NCI-H524 treated with DMSO at 0.1 percent for 48 hours (cell line): ENCODE data around the gene HOXB4.

ENCODE experiments used
- DNase-seq: peaks from one replicate; lab custom pipeline; 2025; lab: John Stamatoyannopoulos, UW

The HOXB4 gene

DNA sequence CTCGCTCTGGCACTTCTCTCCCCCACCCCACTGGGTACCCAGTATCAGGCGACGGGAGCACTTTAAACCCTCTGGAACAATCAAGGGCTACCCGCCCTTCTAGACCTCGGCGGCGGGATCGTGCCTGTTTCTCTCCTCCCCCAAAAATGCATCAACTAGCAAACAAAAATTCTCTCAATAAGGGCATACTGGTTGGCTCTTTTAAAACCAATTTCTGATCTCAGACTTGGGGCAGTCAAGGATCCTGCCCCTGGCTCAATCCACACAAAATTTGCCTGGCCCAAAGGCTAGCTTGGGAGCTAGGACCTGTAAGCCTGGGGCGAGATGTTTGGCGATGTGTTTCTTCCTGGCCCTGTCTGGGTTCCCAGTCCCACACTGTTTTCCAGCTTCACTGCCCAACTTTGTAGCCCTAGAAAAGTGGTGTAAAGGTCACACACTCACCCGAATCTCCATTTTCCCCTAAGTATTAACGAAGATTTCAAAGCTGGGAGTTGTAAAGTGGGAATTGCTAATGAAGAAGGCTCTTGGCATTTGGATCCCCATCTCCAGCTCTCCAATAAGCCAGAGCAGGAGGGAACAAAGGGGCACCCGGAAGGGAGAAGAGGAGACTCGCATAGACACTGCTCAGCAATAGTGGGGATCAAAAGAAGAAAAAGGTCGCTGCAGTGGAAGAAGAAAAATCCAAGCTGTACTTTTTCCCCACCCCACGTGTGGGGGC, 18.9 kb downstream of the HOXB4 start:
- DNase-seq: no peak

DNA sequence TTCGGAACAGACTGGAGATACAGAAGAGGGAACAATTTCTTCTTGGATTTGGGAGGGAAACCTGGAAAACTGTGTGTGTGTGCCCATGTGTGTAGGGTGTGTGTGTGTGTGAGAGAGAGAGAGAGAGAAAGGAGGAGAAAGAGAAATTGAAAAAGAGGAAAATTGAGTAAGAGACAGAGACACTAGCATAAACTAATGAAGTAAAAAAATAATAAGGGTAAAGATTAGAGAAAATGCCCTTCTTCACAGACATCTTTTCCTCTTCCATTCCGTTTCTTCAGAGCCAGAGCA, 19.4 kb downstream of the HOXB4 start:
- DNase-seq: no peak

DNA sequence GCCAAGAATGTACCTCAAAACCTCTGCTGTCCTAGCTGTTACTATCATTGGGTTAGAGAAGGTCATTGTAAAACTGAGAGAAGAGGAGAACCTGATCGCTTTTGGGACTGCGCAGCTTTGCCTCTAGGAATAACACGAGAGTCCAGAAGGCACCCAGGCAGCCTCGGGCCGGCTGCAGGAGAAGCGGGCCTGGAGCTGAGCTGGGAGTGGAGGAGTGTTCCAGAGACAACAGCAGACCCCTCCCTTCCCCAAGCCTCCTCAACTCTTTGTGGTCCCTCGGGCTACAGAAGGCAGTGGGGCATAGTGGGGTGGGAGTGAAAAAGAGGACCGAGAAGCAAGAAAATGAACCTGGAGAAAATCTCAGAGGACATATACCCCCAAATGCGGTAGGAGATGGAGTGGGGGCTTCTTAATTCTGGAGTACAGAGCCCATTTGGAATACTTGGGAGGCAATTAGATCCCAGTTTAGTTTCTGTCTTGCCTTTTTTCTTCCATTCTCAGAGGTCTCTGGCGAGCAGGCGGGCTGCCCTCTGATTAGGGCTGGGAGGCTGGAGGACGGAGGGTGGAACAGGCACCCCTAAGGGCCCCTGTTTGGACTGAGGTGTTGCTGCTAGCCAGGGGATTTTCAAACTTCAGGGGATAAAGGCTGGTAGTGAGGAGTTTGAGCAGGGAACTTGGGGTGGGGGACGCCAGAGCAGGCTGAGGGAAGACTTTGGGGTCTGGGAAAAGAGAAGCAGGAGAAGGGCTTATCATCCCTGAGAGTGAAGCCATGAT, 19.9 kb downstream of the HOXB4 start:
- DNase-seq: no peak

DNA sequence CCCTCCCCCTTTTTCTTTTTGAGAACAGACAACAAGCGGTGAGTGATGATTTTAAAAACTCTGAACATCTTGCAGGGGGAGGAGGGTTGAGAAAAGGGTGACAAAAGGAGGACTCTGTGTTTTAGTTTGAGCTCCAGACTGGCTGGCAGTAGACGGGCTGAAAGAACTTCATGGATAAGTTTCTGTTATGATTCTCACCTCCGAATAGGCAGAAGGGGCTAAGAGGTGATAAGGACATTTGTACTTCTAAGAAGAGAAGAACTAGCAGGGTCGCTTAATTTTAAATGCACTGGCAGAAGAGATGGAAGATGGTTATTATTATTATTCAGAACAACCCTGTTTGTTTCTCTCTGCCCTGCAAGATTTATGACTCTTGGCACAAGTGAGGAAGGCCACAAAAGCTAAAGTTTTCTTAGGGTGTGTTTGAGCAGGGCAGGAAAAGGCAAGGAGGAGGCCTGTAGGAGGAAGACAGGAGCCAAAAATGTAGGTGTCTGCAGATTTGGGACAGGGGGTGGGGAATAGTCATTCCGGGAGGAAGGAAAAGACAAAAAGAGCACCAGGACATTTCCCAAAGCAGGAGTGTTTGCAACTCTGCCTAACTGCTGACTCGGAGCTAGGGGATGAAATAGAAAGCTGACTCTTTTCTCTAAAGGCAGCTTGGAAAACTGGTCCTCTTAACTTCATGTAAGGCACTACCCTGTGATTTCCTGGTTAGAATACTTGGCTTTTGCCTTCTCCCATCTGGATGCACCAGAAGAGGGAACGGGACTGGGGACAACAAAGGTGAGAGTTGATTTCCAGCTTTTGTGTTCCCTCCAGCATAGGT, 21.4 kb downstream of the HOXB4 start:
- no peak for DNase-seq

DNA sequence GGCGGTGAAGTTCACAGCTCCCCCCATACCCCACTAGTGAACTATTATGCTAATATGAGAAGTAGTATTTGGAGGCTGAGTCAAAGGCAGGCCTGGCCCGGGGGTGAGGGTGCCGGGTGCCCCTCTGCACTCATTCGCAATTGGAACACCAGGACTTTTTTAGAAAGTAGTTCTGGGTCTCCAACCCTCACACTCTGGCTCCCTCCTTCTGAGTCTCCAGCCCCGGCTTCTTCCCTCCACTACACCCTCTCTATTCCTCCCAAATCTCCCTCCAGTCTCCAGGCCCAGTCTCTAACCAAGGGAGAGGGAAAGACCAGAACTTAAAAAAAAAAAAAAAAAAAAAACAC, 21.9 kb downstream of the HOXB4 start:
- no peak for DNase-seq

DNA sequence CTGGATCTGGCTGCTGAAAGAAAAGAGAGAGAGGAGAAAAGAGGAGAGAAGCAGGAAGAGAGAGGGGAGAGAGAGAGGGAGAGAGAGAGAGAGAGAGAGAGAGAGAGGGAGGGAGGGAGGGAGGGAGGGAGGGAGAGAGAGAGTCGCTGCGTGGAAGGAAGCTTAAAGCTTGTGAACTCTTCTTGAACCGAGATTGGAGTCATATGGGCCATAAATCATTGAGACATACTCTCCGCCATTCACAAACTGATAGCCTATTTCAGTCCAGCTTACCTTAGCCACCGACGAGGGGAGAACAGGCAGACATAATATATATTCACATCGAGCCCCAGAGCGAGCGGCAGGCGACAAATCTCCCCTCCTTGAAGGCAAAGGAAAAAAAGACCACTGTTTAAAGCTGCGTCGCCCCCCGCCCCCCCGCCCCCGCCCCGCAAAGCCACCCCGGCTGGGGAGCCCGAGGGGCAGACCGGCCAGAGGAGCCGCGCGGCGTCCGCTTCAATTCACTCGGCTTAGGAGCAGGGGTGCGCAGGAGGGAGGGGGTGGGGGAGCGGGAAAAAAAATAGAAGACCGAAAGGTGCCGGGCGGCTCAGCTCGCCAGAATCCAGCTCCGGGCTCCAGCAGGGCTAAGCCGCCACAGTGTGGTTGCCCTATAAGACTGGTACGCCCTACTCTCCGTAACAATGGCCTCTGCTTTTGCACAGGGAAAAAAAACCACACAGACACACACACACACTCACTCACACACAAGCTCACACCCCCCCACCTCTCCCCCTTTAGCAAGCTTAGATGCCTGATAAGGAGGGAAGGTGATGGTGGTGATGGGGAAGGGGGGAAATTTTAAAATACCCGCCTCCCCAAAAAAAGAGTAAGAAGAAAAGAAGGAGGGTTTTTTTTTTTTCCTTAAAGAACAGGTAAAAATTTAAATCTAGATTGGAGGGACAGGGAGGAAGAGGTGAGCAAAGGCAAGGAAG, 22.6 kb downstream of the HOXB4 start:
- peak; percentile 27 for DNase-seq

DNA sequence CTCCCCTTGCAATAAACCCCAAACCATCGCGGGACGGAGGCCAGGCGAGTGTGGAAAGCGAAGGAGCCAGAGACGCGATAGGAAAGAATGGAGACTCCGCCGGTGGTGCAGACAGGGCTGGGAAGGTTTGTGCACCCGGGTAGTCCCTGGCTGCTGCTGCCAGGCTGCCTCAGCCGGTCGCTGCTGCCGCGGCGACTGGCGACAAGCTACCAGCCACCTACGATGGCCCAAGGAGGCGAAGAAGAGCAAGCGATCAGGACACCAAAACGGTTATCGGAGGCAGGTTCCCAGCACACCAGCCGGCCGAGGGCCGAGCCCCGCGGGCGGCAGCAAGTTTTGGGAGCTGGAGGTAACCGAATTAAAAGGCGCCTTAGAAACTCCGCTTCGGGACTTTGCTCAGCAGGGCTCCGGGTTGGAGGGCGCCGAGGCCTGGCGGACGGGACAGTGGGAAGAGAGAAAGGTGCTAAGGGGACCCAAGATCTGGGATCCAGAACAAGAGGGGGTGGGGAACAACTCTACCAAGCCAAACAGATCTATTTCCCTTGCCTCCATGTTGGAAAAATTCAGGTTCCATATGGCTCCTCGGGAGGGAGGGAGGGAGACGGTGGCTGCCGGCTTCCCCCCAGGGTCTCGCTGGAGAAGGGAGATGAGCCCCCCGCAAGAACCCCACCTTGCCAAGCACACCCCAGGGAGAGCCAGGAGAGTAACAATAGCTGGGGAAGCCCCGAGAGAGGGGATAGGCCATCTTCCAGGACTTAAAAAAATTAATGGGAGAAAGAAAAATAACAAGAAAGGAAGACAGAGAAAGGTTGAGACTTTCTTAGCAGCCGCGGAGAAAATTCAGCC, 23.5 kb downstream of the HOXB4 start:
- DNase-seq: no peak

DNA sequence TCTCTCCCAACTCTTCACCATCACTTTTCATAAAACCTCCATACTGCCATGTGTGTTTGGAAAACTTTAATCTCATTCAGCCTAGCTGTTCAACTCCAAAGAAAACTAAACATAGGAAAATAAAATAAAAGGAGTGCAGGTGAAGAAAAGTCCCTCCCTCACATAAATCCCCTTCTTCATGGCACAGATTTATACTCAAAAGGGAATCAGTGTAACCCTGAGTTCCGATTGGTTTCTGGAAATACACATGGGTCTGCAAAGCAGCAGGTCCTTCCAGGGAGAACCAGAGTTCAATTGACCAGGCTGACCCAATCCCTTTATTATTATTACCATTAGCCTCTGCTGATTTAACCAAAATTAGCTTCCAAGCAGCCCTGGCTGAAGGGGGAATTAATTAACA, 24.3 kb downstream of the HOXB4 start:
- DNase-seq: no peak

DNA sequence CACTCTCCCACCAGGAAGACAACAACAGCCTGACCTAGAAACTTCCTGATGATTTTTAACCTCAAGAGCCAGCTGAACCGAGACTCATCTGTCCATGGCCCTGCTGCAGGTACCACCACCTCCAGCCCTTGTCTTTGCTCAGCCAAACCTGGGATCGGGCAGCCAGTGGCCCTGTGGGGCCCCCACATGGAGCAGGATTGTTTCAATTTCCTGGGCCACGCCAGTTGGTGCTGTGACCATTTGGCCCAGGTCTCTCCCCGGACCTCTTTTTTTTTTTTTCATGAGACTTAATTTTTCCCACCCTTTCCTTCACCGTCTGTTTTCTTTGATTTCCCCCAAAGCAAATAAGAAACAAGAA, 25.0 kb downstream of the HOXB4 start:
- DNase-seq: no peak

DNA sequence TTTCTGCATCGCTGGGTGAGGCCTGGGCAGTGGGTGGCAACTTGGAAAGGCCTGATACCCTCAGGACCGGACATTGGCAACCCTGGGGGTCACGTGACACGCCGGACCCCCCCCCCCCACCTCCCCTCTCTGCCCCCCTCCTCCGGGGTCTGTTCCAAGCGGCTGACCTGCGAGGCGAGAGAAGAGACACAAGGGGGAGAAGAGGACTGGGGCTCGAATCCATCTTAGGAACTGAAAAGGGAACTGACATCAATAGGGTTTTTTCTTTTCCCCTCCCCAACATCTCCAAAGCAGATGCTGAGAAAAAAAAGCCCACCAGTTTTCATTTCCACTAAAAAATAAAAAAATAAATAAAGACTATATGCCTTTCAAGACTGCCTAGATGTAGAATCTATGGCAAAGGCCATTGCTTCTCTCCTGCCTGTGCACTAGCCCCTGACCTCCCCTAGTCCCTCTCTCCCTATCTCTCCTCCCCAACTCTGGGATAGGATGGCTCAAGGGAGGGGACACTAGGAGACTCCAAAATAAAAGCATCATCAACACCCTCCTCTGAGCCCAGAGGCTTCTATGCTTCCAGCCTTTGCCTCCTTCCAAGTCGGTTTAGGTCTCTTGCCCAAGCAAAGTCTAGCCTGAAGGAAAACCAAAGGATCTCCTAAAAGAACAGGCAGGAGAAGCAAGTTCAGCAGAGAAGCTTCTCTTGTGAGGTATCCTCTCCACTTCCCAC, 25.5 kb downstream of the HOXB4 start:
- no peak for DNase-seq

DNA sequence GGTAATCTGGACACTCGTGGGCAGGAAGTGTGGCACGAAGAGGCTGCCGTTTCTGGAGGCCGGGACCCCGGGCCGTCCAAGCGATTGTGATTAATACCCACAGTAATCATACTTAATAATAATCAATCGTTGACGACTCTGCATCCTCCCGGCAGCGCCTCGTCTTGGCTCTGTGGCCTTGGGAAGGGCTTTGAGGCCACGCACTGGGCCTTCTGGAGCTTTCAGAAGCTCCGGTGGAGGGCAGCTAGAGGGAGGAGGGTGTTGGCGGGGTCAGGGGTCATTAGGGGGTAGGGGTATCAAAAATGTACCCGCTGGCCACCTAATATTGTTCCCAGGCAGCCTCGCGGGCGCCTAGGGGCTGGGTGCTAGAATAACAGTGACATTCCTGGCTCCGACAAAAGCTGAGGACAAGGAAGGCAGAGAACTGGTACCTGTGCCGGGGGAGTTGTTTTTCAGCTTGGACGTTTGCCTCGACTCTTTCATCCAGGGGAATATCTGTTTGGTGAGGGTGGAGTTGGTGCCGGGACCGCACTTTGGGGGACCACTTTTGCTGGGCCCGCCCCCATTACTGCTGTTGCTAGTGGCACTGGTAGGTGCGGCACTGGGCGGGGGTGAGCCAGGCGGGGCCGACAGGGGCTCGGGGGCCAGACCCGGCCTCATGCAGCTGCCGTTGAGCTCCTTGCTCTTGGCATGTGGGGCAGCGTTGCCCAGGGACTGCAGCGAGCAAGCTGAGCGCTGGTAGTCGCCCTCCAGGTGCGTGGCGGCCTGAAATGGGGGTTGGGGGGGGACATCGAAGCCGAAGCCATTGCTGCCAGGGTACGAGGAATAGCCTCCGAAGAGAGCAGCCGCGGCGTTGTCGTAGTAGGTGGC, 26.3 kb downstream of the HOXB4 start:
- DNase-seq: no peak

DNA sequence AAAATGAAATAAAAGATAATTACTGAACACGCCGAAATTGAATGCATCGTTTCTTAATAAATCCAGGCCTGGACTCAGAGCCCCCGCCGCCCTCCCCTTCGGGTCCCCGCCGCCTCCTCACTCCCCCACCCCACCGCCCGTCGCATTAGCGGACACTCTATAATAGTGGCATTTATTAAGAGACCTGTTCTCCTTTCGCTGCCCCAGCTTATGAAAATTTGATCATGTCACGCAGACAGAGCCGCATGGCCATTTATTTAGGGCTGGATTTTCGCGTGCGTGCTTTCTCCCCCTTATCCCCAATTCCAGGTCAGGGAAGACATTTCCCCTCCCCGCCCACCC, 27.0 kb downstream of the HOXB4 start:
- DNase-seq: no peak

DNA sequence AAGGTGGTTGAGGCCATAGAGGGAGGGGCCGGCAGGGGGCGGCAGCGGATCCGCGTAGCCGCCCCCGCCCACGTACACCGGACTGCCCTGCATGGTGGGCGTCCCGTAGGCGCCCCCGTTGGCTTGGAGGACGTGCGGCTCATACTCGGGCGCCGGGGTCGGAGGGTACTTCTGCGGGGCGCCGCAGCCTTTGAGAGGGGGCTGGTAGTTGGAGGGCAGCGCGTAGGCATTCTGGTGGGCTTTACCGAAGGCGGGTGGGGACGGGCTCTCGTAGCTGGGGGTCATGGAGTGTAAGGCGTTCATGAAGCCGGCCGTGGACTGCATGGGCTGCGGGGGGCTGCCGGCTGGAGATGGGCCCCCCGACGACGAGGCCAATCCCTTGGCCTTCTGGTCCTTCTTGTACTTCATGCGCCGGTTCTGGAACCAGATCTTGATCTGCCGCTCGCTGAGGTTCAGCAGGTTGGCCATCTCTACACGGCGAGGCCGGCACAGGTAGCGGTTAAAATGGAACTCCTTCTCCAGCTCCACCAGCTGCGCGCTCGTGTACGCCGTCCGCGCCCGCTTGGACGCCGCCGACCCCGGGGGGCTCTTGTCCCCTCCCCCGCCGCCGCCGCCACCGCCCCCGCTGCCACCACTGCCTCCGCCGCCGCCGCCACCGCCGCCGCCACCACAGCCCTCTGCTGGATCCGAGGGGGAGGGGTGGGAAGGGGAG, 27.5 kb downstream of the HOXB4 start:
- no peak for DNase-seq

DNA sequence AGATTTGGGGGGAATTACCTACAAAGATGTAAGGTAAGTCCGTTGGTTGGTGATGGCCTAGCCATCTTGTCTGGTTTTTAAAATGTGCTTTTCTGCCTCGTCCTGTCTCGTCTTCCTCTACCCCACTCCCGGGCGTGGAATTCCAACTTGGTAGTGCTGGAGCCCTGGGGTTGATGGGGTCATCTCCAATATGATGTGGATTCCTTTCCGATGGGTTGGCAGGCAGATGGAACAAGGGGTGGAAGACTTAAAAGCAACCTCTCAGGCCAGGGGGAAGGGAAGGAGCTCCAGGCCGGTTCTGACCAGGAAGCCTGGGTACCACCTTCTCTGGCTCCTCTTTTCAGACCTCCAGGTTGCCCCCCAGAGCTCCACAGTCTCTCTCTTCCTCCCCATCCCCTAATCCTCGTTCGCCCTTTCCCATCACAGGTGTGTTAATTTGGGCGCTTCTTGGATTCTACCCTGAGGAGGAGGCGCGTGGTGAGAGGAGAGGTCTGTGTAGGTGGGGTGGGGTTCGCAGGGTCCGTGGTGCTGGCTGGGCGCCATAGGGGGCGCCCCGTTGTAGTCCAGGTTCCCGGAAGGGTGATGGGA, 28.1 kb downstream of the HOXB4 start:
- DNase-seq: no peak

DNA sequence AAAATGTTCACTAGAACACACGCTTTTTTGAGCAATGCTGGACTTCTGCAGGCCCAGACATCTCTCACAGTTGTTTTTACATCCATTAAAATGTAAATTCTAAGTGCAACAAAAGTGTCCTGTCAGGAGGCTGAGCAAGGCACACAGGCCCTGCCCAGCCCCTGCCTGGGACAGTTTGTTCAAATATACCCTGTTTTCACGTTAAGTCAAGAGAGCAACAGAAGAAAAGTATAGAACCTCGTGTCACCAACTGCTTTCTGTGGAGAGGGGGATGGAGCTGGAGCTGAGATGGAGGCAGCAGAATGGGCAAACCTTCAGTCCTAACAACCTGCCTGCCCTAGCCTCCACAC, 28.9 kb downstream of the HOXB4 start:
- DNase-seq: no peak

DNA sequence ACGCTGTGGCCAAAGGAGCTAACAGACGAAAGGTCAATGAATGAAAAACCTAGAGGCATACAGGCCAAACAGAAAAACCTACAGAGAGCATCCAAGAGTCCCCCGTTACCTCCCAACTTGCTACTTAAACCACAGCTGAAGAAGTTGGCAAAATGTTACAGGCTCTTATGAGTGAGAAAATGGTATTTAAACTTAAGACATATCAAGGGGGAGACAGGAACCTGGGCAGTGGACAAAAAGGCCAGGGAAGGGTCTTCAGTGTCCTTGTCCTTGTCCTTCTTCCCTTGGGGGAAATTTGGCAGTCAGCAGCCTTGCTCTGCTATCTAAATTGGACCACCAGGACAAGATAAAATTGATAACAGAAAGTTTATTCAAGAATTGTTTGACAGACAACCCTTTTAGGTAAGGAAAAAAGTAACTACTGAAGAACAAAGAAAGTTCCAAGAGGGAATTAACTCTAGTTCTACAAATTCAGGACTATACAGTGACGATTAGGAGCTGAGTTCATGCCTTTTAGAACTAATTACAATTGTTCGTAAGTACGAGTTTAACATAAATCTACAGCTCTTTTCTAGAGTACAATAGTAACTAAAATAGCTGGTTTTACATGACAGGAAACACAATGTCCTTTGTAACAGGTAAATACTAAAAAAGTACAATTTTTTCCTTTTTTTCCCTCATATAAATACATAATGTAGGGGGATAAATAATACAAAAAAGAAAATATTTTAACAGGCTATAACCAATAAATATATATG, 29.4 kb downstream of the HOXB4 start:
- no peak for DNase-seq

DNA sequence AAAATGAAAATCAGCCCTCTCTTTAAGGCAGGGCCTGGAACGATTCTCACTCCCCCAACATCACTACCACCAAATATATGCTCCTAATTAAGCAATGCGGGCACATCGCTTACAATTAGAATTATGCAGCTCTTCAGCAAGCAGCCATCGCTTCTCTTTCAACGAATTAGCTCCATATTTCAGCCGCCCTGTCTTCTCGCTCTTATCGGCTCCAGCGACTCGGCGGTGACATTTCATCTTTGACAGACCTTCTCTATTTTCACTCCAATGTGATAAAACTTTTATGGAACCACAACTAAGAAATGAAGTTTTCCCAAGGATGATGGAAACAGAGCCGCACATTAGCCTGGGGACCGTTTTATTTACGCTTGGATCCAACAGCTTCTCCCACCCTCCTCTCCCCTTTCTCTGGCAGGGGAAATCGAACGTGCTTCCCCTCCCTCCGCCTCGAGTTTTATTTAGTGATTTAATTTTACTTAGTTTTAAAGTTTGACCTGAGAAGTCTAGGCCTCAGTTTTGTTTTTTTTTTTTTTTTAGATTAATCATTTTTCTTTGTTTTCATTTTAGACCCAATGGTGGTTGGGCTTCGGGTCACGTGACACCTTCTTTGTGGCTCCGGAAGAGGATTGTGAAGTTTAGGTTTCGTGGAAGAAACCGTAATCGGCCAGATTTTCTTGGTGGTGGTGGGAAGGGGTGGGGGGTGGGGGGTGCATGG, 30.2 kb downstream of the HOXB4 start:
- no peak for DNase-seq
